ENCODE results near the gene HK1. TPM values are rescaled to one million over a fixed set of nuclear protein-coding genes. Genes with fewer than 3 reads are reported as not detected.

The HK1 gene
- total and polyA plus RNA-seq, 3 experiments from 2014 or later, result 144 to 153 (median 151) TPM

DNA sequence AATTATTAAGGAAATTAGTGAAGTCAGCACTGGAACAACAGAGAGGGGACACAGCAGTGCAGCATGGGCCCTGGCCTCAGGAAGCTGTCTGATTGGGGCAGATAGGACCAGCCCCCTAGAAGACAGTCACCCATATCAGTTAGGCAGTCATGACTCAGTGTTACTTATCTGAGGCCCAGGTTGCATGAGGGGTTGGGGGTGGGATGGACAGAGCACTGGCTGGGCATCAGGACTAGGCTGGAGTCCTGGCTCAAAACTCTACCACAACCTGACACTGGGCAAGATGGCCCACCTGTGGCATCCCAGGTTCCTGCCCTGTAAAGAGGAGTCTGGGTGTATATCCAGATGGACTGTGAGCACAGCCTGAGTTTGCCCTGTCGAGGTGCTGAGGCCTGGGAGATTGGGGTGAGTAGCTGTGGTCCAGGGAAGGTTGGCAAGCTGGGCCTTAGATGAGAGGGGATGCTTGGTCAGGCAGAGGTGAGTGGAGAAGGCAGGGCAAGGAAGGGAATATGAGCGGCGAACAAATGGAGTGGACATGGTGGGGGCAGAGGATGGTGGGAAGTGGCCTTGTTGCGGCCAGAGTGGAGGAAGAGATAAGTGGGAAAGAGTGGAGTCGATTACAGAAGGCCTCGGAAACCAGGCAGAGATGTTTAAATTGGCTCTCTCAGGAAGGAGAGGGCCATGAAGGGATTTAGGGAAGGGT lies 37.5 kb downstream of the HK1 start:
- Mint-ChIP-seq H3K9me3 (no peaks in the 10 kb centered on the region), H3K36me3 (peaks cover 0 to 9% (median 0%) of the 10 kb centered on the region in 3 donors), H3K4me3 (peak overlapping the region in 5 of 7 donors; percentile 24 to 100 (median 52)), H3K27me3 (peaks cover 0 to 1% of the 10 kb centered on the region in 2 donors), H3K27ac (peak overlapping the region in 5 of 8 donors; percentile 4 to 67 (median 46)), H3K4me1 (peaks cover 18 to 25% (median 21%) of the 10 kb centered on the region in 3 donors)
- Histone ChIP-seq H3K27ac (ENCODE audit: low read depth, low read length) (peak overlapping the region; percentile 91), H3K4me3 (ENCODE audit: low read length) (no peak overlapping the region), H3K4me1 (ENCODE audit: insufficient read depth, low read length) (peaks cover 22% of the 10 kb centered on the region), H3K36me3 (ENCODE audit: insufficient read depth, low read length) (no peaks in the 10 kb centered on the region), H3K27me3 (ENCODE audit: insufficient read depth, low read length, poor library complexity, severe bottlenecking) (no peaks in the 10 kb centered on the region), H3K9me3 (ENCODE audit: low read length) (no peaks in the 10 kb centered on the region)
- ChIA-PET CTCF (no interaction called here), POLR2A (no interaction called here)
- DNase-seq, result no peak

DNA sequence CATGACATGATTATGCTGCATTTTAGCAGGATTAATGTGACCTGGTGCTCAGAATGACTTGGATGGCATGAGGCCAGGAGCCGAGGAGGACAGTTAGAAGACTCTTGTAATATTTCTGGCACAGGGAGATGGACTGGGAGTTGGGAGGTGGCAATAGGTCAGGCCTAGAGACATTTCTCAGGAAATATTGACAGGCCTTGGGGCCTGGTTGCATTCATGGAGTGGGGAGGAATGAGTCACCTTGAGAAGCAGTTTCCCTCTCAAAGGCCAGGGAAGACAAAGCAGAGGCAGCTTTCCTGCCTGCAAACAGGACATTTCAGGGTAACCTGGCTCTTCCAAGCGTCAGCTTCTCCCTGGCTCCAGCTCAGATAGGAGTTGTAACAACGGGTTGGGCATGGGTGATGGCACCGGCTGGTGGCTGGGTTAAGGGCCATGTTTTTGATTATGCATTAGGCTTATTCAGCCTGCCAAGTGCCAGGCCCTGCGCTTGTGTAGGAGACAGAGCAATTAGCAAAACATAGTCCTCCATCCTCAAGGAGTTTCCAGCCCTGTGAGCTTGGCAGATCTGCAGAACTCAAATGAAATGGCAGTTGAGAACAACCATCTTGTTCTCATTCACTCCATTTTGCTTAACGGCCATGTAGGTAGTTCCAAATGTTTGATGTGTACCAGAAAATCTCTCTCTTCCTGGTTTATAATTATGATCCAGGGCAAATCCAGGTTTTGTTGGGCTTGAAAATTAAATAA lies 38.2 kb downstream of the HK1 start:
- peaks cover 25 to 32% (median 25%) of the 10 kb centered on the region in 3 donors for H3K4me1 Mint-ChIP-seq
- H3K27me3 Mint-ChIP-seq, result peaks cover 0 to 1% of the 10 kb centered on the region in 2 donors
- POLR2A ChIA-PET, result interaction anchor here (0.6 kb wide), 1 partner anchor 14 kb away, joined by 3 read pairs; no protein-coding TSS in a partner anchor
- H3K9me3 Mint-ChIP-seq, result no peaks in the 10 kb centered on the region
- H3K27ac ChIP-seq (ENCODE audit: low read depth, low read length), result peak overlapping the region; percentile 91
- H3K4me3 ChIP-seq (ENCODE audit: low read length), result peak overlapping the region; percentile 42
- H3K9me3 ChIP-seq (ENCODE audit: low read length), result no peaks in the 10 kb centered on the region
- H3K27me3 ChIP-seq (ENCODE audit: insufficient read depth, low read length, poor library complexity, severe bottlenecking), result no peaks in the 10 kb centered on the region
- peak overlapping the region in 6 of 7 donors; percentile 24 to 100 (median 43) for H3K4me3 Mint-ChIP-seq
- peaks cover 0 to 9% (median 0%) of the 10 kb centered on the region in 3 donors for H3K36me3 Mint-ChIP-seq
- H3K36me3 ChIP-seq (ENCODE audit: insufficient read depth, low read length), result no peaks in the 10 kb centered on the region
- H3K27ac Mint-ChIP-seq, result peak overlapping the region in 5 of 8 donors; percentile 4 to 66 (median 46)
- DNase-seq, result no peak
- peaks cover 28% of the 10 kb centered on the region for H3K4me1 ChIP-seq (ENCODE audit: insufficient read depth, low read length)
- CTCF ChIA-PET, result interaction anchor here (1.3 to 2.2 kb wide), 2 partner anchors 87 to 91 kb away, joined by 3 to 4 read pairs; no protein-coding TSS in a partner anchor

DNA sequence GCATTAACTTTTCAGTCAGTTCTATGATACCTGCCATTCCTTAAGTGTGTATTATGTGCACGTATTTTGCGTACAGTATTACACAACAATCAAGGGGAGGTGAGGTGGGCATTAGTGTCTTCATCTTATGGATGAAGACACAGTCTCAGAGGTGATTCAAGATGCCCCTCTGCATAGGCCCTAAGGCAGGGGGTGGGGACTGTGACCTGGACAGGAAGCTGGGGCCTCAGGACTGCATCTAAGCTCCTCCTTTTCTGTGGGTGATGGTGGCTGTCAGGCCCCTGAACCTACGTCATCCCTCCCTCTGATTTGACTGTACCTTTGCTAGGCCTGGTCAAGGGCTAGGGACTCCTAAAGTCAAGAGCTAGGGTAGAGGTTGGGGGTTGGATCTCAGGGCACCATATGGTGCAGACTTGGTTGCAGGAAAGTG lies 38.9 kb downstream of the HK1 start:
- Mint-ChIP-seq H3K9me3 (no peaks in the 10 kb centered on the region), H3K36me3 (peaks cover 0 to 9% (median 0%) of the 10 kb centered on the region in 3 donors), H3K27ac (peak overlapping the region in 7 of 8 donors; percentile 85 to 99 (median 87)), H3K27me3 (peaks cover 0 to 1% of the 10 kb centered on the region in 2 donors), H3K4me3 (peak overlapping the region in 6 of 7 donors; percentile 93 to 100 (median 96)), H3K4me1 (peaks cover 30 to 39% (median 31%) of the 10 kb centered on the region in 3 donors)
- Histone ChIP-seq H3K9me3 (ENCODE audit: low read length) (no peaks in the 10 kb centered on the region), H3K27me3 (ENCODE audit: insufficient read depth, low read length, poor library complexity, severe bottlenecking) (no peaks in the 10 kb centered on the region), H3K4me1 (ENCODE audit: insufficient read depth, low read length) (peaks cover 28% of the 10 kb centered on the region), H3K27ac (ENCODE audit: low read depth, low read length) (peak overlapping the region; percentile 91), H3K36me3 (ENCODE audit: insufficient read depth, low read length) (no peaks in the 10 kb centered on the region), H3K4me3 (ENCODE audit: low read length) (peak overlapping the region; percentile 92)
- no peak for DNase-seq
- ChIA-PET CTCF (interaction anchor here (0.7 to 2.2 kb wide), 6 partner anchors 11 to 91 kb away, joined by 3 to 5 read pairs (median 3); no protein-coding TSS in a partner anchor), POLR2A (interaction anchor here (0.6 to 0.9 kb wide), 2 partner anchors 15 to 28 kb away, joined by 3 read pairs; no protein-coding TSS in a partner anchor)

DNA sequence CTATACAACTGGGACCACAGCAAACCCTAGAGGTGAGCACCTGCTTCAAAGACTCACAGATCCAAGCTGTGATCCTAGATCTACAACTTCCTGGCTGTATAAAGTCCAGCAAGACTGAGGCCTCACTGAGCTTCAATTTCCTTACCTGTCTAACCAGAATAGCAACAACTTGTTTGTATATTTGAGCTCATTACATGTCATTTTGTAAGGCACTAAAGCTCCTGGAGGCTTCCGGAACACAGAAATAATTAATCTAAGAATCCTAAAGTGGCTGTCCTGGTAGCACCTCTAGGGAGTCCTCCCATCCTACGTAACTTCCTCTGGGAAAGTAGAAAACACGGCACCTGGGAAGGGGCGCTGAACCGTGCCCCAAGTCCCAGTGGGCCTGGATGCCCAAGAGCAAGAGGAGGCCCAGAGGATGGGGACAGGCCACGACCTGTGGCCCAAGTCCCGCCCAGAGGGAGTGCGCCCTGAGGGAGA lies 39.4 kb downstream of the HK1 start:
- Histone ChIP-seq H3K9me3 (ENCODE audit: low read length) (no peaks in the 10 kb centered on the region), H3K4me3 (ENCODE audit: low read length) (peak overlapping the region; percentile 92), H3K27me3 (ENCODE audit: insufficient read depth, low read length, poor library complexity, severe bottlenecking) (no peaks in the 10 kb centered on the region), H3K27ac (ENCODE audit: low read depth, low read length) (peak overlapping the region; percentile 87), H3K4me1 (ENCODE audit: insufficient read depth, low read length) (peaks cover 28% of the 10 kb centered on the region), H3K36me3 (ENCODE audit: insufficient read depth, low read length) (no peaks in the 10 kb centered on the region)
- Mint-ChIP-seq H3K27me3 (peaks cover 0 to 1% of the 10 kb centered on the region in 2 donors), H3K36me3 (peaks cover 0 to 9% (median 0%) of the 10 kb centered on the region in 3 donors), H3K27ac (peak overlapping the region; percentile 85 to 99 (median 88)), H3K9me3 (no peaks in the 10 kb centered on the region), H3K4me1 (peaks cover 31 to 42% (median 32%) of the 10 kb centered on the region in 3 donors), H3K4me3 (peak overlapping the region; percentile 93 to 100 (median 96))
- ChIA-PET POLR2A (interaction anchor here (0.9 kb wide), 1 partner anchor 28 kb away, joined by 3 read pairs; no protein-coding TSS in a partner anchor), CTCF (interaction anchor here (0.7 to 2.2 kb wide), 6 partner anchors 11 to 90 kb away, joined by 3 to 5 read pairs (median 3); no protein-coding TSS in a partner anchor)
- no peak for DNase-seq

DNA sequence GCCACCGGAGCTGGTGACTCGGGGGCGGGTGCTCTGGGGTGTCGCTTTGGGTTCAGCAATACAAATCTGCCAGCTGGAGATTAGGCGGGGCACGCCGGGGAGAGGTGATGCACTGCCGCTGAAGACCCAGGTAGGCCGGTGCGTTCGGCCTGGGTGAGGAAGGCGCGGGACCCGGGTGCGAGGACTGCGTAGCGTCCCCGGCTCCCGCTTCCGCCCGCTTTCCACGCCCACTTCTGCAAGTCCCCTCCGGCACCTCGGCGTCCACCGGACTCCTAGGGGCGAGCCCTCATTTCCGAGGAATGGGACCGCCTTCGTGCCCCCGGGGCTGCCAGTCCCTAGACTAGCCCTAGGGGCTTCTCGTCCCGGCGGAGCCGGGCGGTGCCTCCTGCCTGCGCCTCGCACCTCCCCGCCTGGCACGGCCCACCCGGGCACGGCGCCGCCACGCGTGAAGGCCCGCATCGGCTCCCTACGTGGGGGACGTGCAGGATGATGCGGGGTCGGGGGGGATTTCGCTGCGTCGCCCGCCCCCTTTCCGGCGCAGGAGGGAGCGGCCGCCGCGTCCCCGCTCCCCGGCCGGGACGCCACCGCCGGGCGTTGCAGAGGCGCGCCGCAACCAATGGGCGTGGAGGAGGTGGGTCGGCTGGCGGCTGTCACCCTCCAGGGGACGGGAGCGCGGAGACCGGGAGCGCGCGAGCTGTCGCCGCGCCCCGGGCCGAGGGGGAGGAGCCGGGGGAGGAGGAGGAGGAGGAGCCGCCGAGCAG lies 40.0 kb downstream of the HK1 start:
- peak overlapping the region; percentile 92 for H3K4me3 ChIP-seq (ENCODE audit: low read length)
- H3K27ac ChIP-seq (ENCODE audit: low read depth, low read length), result peak overlapping the region; percentile 87
- H3K36me3 ChIP-seq (ENCODE audit: insufficient read depth, low read length), result no peaks in the 10 kb centered on the region
- H3K9me3 Mint-ChIP-seq, result no peaks in the 10 kb centered on the region
- peak overlapping the region; percentile 85 to 99 (median 90) for H3K27ac Mint-ChIP-seq
- no peaks in the 10 kb centered on the region for H3K9me3 ChIP-seq (ENCODE audit: low read length)
- ChIA-PET CTCF (interaction anchor here (0.9 to 2.2 kb wide), 6 partner anchors 9 to 90 kb away, joined by 3 to 5 read pairs (median 4); no protein-coding TSS in a partner anchor), POLR2A (interaction anchor here (0.6 to 1.0 kb wide), 6 partner anchors 9 to 788 kb away, joined by 3 to 5 read pairs (median 3); no protein-coding TSS in a partner anchor)
- H3K36me3 Mint-ChIP-seq, result peaks cover 0 to 9% (median 0%) of the 10 kb centered on the region in 3 donors
- H3K27me3 ChIP-seq (ENCODE audit: insufficient read depth, low read length, poor library complexity, severe bottlenecking), result no peaks in the 10 kb centered on the region
- peaks cover 28% of the 10 kb centered on the region for H3K4me1 ChIP-seq (ENCODE audit: insufficient read depth, low read length)
- H3K4me3 Mint-ChIP-seq, result peak overlapping the region; percentile 93 to 100 (median 96)
- DNase-seq, result peak; percentile 88 to 95 (median 92)
- peaks cover 34 to 49% (median 35%) of the 10 kb centered on the region in 3 donors for H3K4me1 Mint-ChIP-seq
- H3K27me3 Mint-ChIP-seq, result peaks cover 0 to 1% of the 10 kb centered on the region in 2 donors

DNA sequence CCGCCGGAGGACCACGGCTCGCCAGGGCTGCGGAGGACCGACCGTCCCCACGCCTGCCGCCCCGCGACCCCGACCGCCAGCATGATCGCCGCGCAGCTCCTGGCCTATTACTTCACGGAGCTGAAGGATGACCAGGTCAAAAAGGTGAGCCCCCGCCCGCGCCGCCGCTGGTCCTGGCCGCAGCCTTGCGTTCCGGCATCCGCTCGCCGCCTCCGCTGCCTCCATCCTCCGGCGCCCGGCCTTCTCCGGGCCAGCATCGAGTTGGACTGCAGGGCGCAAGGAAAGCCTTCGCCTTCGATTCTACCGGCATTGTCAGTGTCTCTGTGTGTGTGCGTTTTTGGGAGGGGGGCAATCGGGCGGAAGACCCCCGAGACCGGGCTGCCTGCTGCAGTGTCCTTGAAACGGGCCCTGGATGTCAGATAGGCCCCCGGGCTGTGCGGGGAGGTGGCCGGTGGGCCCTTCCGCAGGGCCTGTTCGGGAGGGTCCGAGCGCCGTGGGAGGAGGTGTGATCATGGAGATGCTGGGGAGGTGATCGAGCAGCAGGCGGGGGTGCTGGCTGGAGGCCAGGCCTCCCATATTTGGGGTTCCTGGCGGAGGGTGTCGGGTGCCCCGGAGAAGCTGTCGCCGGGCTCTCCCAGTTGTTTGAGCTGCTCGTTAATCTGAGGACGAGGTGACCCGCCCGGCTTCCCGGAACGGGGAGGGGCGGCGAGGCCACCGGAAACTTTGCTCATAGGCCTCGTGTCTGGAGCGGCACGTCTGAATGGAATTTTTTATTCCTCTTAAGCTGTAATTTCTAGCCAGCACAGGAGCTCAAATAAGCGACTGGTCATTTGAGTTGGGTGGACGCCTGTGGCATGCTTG lies 40.8 kb downstream of the HK1 start:
- Mint-ChIP-seq H3K4me3 (peak overlapping the region; percentile 93 to 100 (median 96)), H3K4me1 (peaks cover 42 to 57% (median 43%) of the 10 kb centered on the region in 3 donors), H3K27ac (peak overlapping the region; percentile 91 to 99 (median 96)), H3K27me3 (peaks cover 0 to 1% of the 10 kb centered on the region in 2 donors), H3K36me3 (peaks cover 0 to 9% (median 0%) of the 10 kb centered on the region in 3 donors), H3K9me3 (no peaks in the 10 kb centered on the region)
- Histone ChIP-seq H3K9me3 (ENCODE audit: low read length) (no peaks in the 10 kb centered on the region), H3K4me1 (ENCODE audit: insufficient read depth, low read length) (peaks cover 35% of the 10 kb centered on the region), H3K4me3 (ENCODE audit: low read length) (peak overlapping the region; percentile 92), H3K27me3 (ENCODE audit: insufficient read depth, low read length, poor library complexity, severe bottlenecking) (no peaks in the 10 kb centered on the region), H3K27ac (ENCODE audit: low read depth, low read length) (peak overlapping the region; percentile 87), H3K36me3 (ENCODE audit: insufficient read depth, low read length) (no peaks in the 10 kb centered on the region)
- peak; percentile 65 to 84 (median 71) for DNase-seq
- ChIA-PET POLR2A (interaction anchor here (0.7 to 1.0 kb wide), 4 partner anchors 8 to 789 kb away, joined by 3 to 5 read pairs (median 4); no protein-coding TSS in a partner anchor), CTCF (interaction anchor here (0.5 to 2.2 kb wide), 6 partner anchors 8 to 104 kb away, joined by 3 to 4 read pairs (median 3); no protein-coding TSS in a partner anchor)
